SU-DHL-6 (cell line): Measurements from ENCODE around the gene FOXN3.

Experiments
- H2AFZ ChIP-seq: fragments of 200-600 bp; sonication (generic); 2 replicates; pipeline ENCODE4 v1.6.1; 2014; ENCODE audit warnings: low read depth, mild to moderate bottlenecking, moderate library complexity, mixed read lengths, antibody characterized with exemption, low read length; ENCODE audit not compliant: severe bottlenecking
- H3F3A ChIP-seq: fragments of 200-600 bp; shearing (Covaris generic); 2 replicates; pipeline ENCODE4 v1.6.0; 2016; ENCODE audit warnings: antibody characterized with exemption, mild to moderate bottlenecking; ENCODE audit not compliant: insufficient read depth
- H3K27ac ChIP-seq: fragments of 200-600 bp; sonication (generic); 2 replicates; pipeline ENCODE4 v1.5.1; 2016; ENCODE audit warnings: low read depth, mild to moderate bottlenecking, low read length, moderate library complexity, mixed read lengths
- H3K27me3 ChIP-seq: fragments of 200-600 bp; sonication (generic), shearing (Covaris generic); 2 replicates; pipeline ENCODE4 v1.6.0; 2014; ENCODE audit warnings: mild to moderate bottlenecking, low read length
- H3K36me3 ChIP-seq: fragments of 200-600 bp; sonication (generic); 2 replicates; pipeline ENCODE4 v1.6.1; 2014; ENCODE audit warnings: mild to moderate bottlenecking, low read length, mixed read lengths
- H3K4me2 ChIP-seq: fragments of 300-600, 200-600 bp; shearing (Covaris generic), sonication (generic); 2 replicates; pipeline ENCODE4 v1.6.0; 2014; ENCODE audit warnings: low read length, low read depth, mild to moderate bottlenecking; ENCODE audit not compliant: poor library complexity, severe bottlenecking
- H3K4me3 ChIP-seq: fragments of 200-600 bp; sonication (generic); 2 replicates; pipeline ENCODE4 v1.5.1; 2014; ENCODE audit warnings: antibody characterized with exemption, low read length, mild to moderate bottlenecking, mixed read lengths; ENCODE audit not compliant: insufficient read depth, poor library complexity, severe bottlenecking
- H3K79me2 ChIP-seq: fragments of 200-600 bp; sonication (generic); 2 replicates; pipeline ENCODE4 v1.6.1; 2014; ENCODE audit warnings: mild to moderate bottlenecking, low read length, moderate library complexity; ENCODE audit not compliant: insufficient read depth
- H3K9ac ChIP-seq: fragments of 200-600 bp; sonication (generic); 2 replicates; pipeline ENCODE4 v1.7.0; 2014; ENCODE audit warnings: mild to moderate bottlenecking, low read length
- H3K9me2 ChIP-seq: fragments of 200-600 bp; sonication (generic); replicated peaks from 2 replicates; pipeline ENCODE4 v1.6.1; 2014; ENCODE audit warnings: low read length; ENCODE audit not compliant: insufficient read depth
- H3K9me3 ChIP-seq: fragments of 200-600 bp; sonication (generic); 2 replicates; pipeline ENCODE4 v1.6.1; 2014; ENCODE audit warnings: low read length, mixed read lengths; ENCODE audit not compliant: insufficient read depth
- H4K20me1 ChIP-seq: fragments of 200-600 bp; sonication (generic); 2 replicates; pipeline ENCODE4 v1.6.1; 2014; ENCODE audit warnings: low read depth, mild to moderate bottlenecking, antibody characterized with exemption, low read length, moderate library complexity, mixed read lengths
- EZH2phosphoT487 ChIP-seq: fragments of 200-600 bp; sonication (generic), shearing (Covaris generic); conservative IDR thresholded peaks from 2 replicates; pipeline ENCODE4 v1.6.1; 2018; ENCODE audit warnings: mild to moderate bottlenecking, antibody characterized with exemption, low read length, moderate library complexity, mixed read lengths
- TF ChIP-seq, protein P1 (sequence below): fragments of 200-600 bp; sonication (generic); IDR thresholded peaks from one replicate; pipeline ENCODE4 v1.5.1; 2017; ENCODE audit warnings: antibody characterized with exemption, mild to moderate bottlenecking, low read length, moderate library complexity; ENCODE audit not compliant: insufficient read depth, poor library complexity, severe bottlenecking

Gene FOXN3

DNA sequence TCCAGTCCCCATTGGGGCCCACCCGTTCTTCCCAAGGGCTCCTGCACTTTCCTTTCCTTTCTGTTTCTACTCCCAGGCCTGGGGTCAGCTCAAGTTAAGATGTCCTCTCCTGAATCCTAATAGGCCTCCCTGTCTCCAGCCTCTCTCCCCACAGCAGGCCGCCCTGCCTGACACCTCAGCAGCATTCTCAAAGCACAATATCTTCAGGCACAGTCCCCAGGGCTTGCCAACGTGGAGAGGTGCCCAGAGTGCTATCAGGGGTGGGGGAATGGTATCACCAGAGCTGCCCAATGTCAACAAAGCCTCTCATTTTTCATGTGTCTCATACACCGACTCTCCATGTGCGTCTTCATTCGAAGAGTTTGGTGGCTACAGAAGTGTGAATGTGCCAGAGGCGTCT lies 123.0 kb downstream of the FOXN3 start:
- no peaks in the 10 kb centered on the region for H3K36me3 ChIP-seq
- peaks cover 50% of the 10 kb centered on the region for H3K79me2 ChIP-seq
- no peaks in the 10 kb centered on the region for H3K9me2 ChIP-seq
- no peaks in the 10 kb centered on the region for H4K20me1 ChIP-seq
- H3K4me3 ChIP-seq = no peak overlapping the region
- H3K27me3 ChIP-seq = no peaks in the 10 kb centered on the region
- H3F3A ChIP-seq = no peaks in the 10 kb centered on the region; the same call in 1 of the 2 replicates
- no peak overlapping the region for H3K27ac ChIP-seq
- H2AFZ ChIP-seq = no peak overlapping the region
- no peaks in the 10 kb centered on the region for H3K9me3 ChIP-seq
- TF ChIP-seq, protein P1, sequence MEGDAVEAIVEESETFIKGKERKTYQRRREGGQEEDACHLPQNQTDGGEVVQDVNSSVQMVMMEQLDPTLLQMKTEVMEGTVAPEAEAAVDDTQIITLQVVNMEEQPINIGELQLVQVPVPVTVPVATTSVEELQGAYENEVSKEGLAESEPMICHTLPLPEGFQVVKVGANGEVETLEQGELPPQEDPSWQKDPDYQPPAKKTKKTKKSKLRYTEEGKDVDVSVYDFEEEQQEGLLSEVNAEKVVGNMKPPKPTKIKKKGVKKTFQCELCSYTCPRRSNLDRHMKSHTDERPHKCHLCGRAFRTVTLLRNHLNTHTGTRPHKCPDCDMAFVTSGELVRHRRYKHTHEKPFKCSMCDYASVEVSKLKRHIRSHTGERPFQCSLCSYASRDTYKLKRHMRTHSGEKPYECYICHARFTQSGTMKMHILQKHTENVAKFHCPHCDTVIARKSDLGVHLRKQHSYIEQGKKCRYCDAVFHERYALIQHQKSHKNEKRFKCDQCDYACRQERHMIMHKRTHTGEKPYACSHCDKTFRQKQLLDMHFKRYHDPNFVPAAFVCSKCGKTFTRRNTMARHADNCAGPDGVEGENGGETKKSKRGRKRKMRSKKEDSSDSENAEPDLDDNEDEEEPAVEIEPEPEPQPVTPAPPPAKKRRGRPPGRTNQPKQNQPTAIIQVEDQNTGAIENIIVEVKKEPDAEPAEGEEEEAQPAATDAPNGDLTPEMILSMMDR = no peak
- no peak for TF ChIP-seq EZH2phosphoT487
- H3K4me2 ChIP-seq = no peak overlapping the region
- no peak overlapping the region for H3K9ac ChIP-seq

DNA sequence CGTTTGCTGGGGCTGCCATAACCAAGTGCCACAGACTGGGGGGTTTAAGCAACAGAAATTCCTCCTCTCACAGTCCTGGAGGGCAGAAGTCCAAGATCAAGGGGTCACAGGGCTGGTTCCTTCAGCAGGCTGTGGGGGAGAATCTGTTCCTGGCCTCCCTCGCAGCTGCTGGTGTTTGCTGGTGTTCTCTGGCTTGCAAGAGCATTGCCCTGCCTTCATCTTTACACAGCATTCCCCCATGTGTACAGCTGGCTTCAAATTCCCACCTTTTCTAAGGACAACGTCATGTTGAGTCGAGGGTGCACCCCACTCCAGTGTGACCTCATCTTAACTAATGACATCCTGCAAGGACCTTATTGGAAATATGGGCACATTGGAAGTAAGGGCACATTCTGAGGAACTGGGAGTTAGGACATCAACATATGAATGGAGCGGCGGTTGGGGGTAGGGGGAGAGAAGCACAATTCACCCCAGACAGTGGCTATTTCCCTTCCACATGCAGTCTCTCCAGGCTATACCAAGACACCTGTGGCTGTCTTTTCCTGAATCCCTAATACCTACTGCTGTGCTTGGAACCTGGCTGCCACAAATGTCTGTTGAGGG lies 123.6 kb downstream of the FOXN3 start:
- Histone ChIP-seq H3K36me3 (no peaks in the 10 kb centered on the region), H3K27me3 (no peaks in the 10 kb centered on the region), H3K9ac (no peak overlapping the region), H3F3A (no peaks in the 10 kb centered on the region; the same call in 1 of the 2 replicates), H2AFZ (no peak overlapping the region), H3K4me2 (no peak overlapping the region), H3K79me2 (peaks cover 43% of the 10 kb centered on the region), H3K27ac (no peak overlapping the region), H4K20me1 (no peaks in the 10 kb centered on the region), H3K9me3 (no peaks in the 10 kb centered on the region), H3K4me3 (no peak overlapping the region), H3K9me2 (no peaks in the 10 kb centered on the region)
- TF ChIP-seq, protein P1 = no peak
- no peak for TF ChIP-seq EZH2phosphoT487

DNA sequence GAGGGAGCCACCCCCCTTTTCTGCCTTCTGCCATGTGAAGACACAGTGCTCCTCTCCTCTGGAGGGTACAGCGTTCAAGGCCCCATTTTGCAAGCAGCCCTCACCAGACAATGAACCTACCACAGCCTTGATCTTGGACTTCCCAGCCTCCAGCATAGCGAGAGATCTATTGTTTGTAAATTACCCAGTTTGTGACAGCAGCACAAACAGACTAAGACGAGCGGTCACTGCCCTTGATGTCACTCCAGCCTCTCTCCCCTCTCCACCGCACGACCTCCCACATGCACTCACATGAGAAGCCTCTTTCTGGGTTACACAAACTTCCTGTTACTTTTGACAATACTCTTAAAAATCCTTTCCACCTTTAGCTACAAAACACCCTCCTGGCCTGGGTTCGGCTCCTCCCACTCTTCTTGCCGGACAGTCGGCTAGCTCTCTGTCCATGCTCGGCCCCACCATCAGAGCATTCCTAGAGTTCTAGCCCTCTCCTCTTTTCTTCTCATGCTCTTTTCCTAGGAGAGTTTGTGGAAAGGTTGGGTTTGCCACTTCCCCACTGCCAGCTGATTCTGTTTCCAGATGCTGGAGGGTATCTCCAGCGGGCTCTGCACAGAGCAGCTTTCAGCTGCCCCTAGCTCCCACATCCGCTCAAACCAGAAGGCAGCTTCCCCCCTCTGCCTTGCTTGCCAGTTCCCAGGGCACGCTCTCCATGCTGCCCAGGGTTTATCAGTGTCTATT lies 124.3 kb downstream of the FOXN3 start:
- H2AFZ ChIP-seq = no peak overlapping the region
- no peaks in the 10 kb centered on the region for H3K27me3 ChIP-seq
- H3K9me2 ChIP-seq = no peaks in the 10 kb centered on the region
- H3K79me2 ChIP-seq = peaks cover 42% of the 10 kb centered on the region
- H3K4me2 ChIP-seq = no peak overlapping the region
- no peaks in the 10 kb centered on the region for H3K9me3 ChIP-seq
- TF ChIP-seq, protein P1 = no peak
- no peak for TF ChIP-seq EZH2phosphoT487
- no peak overlapping the region for H3K27ac ChIP-seq
- H4K20me1 ChIP-seq = no peaks in the 10 kb centered on the region
- H3K36me3 ChIP-seq = no peaks in the 10 kb centered on the region
- H3F3A ChIP-seq = no peaks in the 10 kb centered on the region; the same call in 1 of the 2 replicates
- no peak overlapping the region for H3K9ac ChIP-seq
- no peak overlapping the region for H3K4me3 ChIP-seq
